B cell (primary cell): ENCODE measurements around the gene NRAS. TPM values are rescaled to one million over a fixed set of nuclear protein-coding genes. Genes with fewer than 3 reads are reported as not detected.
A peak's percentile ranks its signal among the peaks of the same experiment; 100 is the strongest.

Source experiments
- ATAC-seq: fragments of 200-7000 bp; cut with Tn5 transposase; one replicate; pipeline ENCODE4 v1.10.0; 2021; ENCODE audit warnings: low read depth, mild to moderate bottlenecking, moderate number of reproducible peaks, moderate library complexity
- CTCF ChIA-PET: fragments of 350-600 bp; sonication (Branson Sonifier 250); formaldehyde crosslinking; loops from one replicate; lab custom pipeline; 2021; ENCODE audit warnings: antibody characterized with exemption, inconsistent platforms; lab: Charles Lee
- POLR2A ChIA-PET: fragments of 350-600 bp; sonication (Branson Sonifier 250); formaldehyde crosslinking; loops from one replicate; lab custom pipeline; 2021; ENCODE audit warnings: antibody characterized with exemption; lab: Charles Lee
- DNase-seq: peaks from one replicate; pipeline ENCODE4 v3.0.0; 2013
- H2AFZ ChIP-seq: 2 replicates; pipeline ENCODE4 v1.6.1; 2012; ENCODE audit warnings: mild to moderate bottlenecking, low read depth, low read length; ENCODE audit not compliant: insufficient read depth, poor library complexity, severe bottlenecking
- H3K27ac ChIP-seq, 2 donors: 1 replicate in 1 of 2; 2 replicates in 1 of 2; pipeline ENCODE4 v1.5.1; 2012 to 2013; ENCODE audit warnings: low read length in 2 of 2, mild to moderate bottlenecking in 2 of 2, moderate library complexity in 1 of 2
- H3K27me3 ChIP-seq, 4 experiments: fragments of 200-600 bp in 1 of 4; sonication (generic) in 1 of 4; replicated peaks in 1 of 4; 1 replicate in 2 of 4; 2 replicates in 2 of 4; pipeline versions ENCODE4 v1.6.1 to v1.7.0; 2013 to 2016; ENCODE audit warnings: low read length in 3 of 4, mild to moderate bottlenecking in 2 of 4, mixed read lengths in 1 of 4, moderate library complexity in 1 of 4; ENCODE audit not compliant: insufficient read depth in 4 of 4, control insufficient read depth in 3 of 4; ENCODE audit errors: control extremely low read depth in 1 of 4
- H3K36me3 ChIP-seq, 2 experiments: replicated peaks in 1 of 2; 1 replicate in 1 of 2; 2 replicates in 1 of 2; pipeline versions ENCODE4 v1.6.1 to v1.7.1; 2013; ENCODE audit warnings: low read length in 1 of 2; ENCODE audit not compliant: insufficient read depth in 2 of 2, control insufficient read depth in 1 of 2; ENCODE audit errors: control extremely low read depth in 1 of 2, extremely low read depth in 1 of 2
- H3K4me1 ChIP-seq, 2 donors: fragments of 200-600 bp in 1 of 2; sonication (generic) in 1 of 2; 1 replicate in 1 of 2; 2 replicates in 1 of 2; pipeline versions ENCODE4 v1.5.1 to v1.6.1; 2013 to 2017; ENCODE audit warnings: low read length in 2 of 2; ENCODE audit not compliant: control insufficient read depth in 2 of 2, insufficient read depth in 2 of 2
- H3K4me2 ChIP-seq: replicated peaks from 2 replicates; pipeline ENCODE3; 2012; ENCODE audit warnings: mild to moderate bottlenecking, low read depth, low read length; ENCODE audit not compliant: poor library complexity, severe bottlenecking
- H3K4me3 ChIP-seq, 5 experiments: fragments of 200-600 bp in 1 of 5; sonication (generic) in 1 of 5; 1 replicate in 3 of 5; 2 replicates in 2 of 5; pipeline versions ENCODE4 v1.5.1 to v1.7.0; 2011 to 2016; ENCODE audit warnings: low read length in 4 of 5, mild to moderate bottlenecking in 4 of 5, low read depth in 2 of 5, control low read depth in 1 of 5, moderate library complexity in 1 of 5; ENCODE audit not compliant: insufficient read depth in 1 of 5; ENCODE audit errors: control extremely low read depth in 1 of 5, extremely low read depth in 1 of 5
- H3K79me2 ChIP-seq: fragments of 200-600 bp; sonication (generic); one replicate; pipeline ENCODE4 v1.6.0; 2016; ENCODE audit warnings: low read length; ENCODE audit not compliant: control insufficient read depth, insufficient read depth
- H3K9ac ChIP-seq: fragments of 200-600 bp; sonication (generic); 2 replicates; pipeline ENCODE4 v1.6.1; 2017; ENCODE audit warnings: mild to moderate bottlenecking, low read length, moderate library complexity
- H3K9me3 ChIP-seq, 3 donors: one replicate each; pipeline versions ENCODE4 v1.6.1 to v1.7.1; 2013; ENCODE audit warnings: low read length in 2 of 3; ENCODE audit not compliant: control insufficient read depth in 2 of 3, insufficient read depth in 1 of 3; ENCODE audit errors: control extremely low read depth in 1 of 3
- H4K20me1 ChIP-seq: 2 replicates; pipeline ENCODE4 v1.6.0; 2012; ENCODE audit warnings: mild to moderate bottlenecking, low read length; ENCODE audit not compliant: insufficient read depth, control insufficient read depth, poor library complexity, severe bottlenecking
- H3K27ac Mint-ChIP-seq: one replicate; pipeline ENCODE4 v1.8.0; 2021; ENCODE audit warnings: mixed read lengths
- H3K27me3 Mint-ChIP-seq: one replicate; pipeline ENCODE4 v1.8.0; 2021; ENCODE audit warnings: mixed read lengths
- H3K4me1 Mint-ChIP-seq: one replicate; pipeline ENCODE4 v1.8.0; 2021; ENCODE audit warnings: mixed read lengths
- H3K4me3 Mint-ChIP-seq: one replicate; pipeline ENCODE4 v1.8.0; 2021; ENCODE audit warnings: mixed read lengths
- H3K9me3 Mint-ChIP-seq: one replicate; pipeline ENCODE4 v1.8.0; 2022; ENCODE audit warnings: mixed read lengths; ENCODE audit not compliant: insufficient read depth
- CTCF ChIP-seq: fragments of 200-600 bp; IDR thresholded peaks from one replicate; pipeline ENCODE4 v1.8.0; 2022; ENCODE audit warnings: antibody characterized with exemption, mild to moderate bottlenecking
- EZH2 ChIP-seq: IDR thresholded peaks from 2 replicates; pipeline ENCODE4 v1.6.1; 2012; ENCODE audit warnings: borderline replicate concordance, low read depth, mild to moderate bottlenecking, moderate library complexity, low read length; ENCODE audit not compliant: insufficient read depth, poor library complexity, severe bottlenecking
- WGBS: methylation state at CpG from one replicate; pipeline ENCODE4 v1.1.5; 2013; ENCODE audit warnings: missing lambda C conversion rate; ENCODE audit not compliant: insufficient coverage; 5-methylcytosine and 5-hydroxymethylcytosine counted together
- intact Hi-C: fragments of 100-400 bp; cut with micrococcal nuclease; formaldehyde crosslinking; loops from one replicate; pipeline ENCODE4 v1.10.0; 2022
- polyA plus RNA-seq: library from polyadenylated mRNA; depleted of rRNA; stranded (reverse); fragments of >200 nt; gene quantifications from 2 replicates; pipeline ENCODE4 v1.2.3, GENCODE V29; 2012
- total RNA-seq, 2 donors: library from RNA; stranded (reverse); fragments of 120-200 nt in 1 of 2; gene quantifications; 1 replicate in 1 of 2; 2 replicates in 1 of 2; pipeline versions ENCODE4 v1.2.3 to v1.2.4, GENCODE V29; 2013 to 2022

NRAS gene
- total and polyA plus RNA-seq, 2 donors (not counting 1 experiment from before 2014, with no cell fraction given) = 9.8 to 35.0 TPM

DNA sequence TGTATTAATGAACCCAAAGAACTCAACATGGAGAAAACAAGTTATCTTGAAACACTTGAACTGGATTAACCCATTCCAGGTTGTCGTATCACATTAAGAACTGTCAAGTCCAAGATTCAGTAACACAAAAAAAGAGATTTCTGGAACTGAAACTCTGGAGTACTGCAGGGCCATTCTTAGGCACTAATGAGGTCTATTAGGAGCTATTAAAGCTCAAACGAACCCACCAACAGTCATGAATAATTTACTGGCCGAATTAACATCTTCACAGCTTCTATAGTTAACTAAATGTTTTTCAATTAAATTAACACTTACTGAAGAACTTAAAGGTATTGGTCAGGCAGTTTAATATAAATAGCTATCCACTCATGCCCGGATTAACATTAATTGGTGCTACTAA is 36.6 kb upstream of the NRAS start:
- Mint-ChIP-seq H3K4me3 (no peak overlapping the region), H3K27me3 (no peaks in the 10 kb centered on the region), H3K9me3 (no peaks in the 10 kb centered on the region), H3K27ac (no peak overlapping the region), H3K4me1 (peaks cover 90% of the 10 kb centered on the region)
- Histone ChIP-seq H2AFZ (no peak overlapping the region), H3K27ac (no peak overlapping the region), H3K9me3 (no peaks in the 10 kb centered on the region), H3K27me3 (no peaks in the 10 kb centered on the region), H3K9ac (no peak overlapping the region), H3K4me3 (no peak overlapping the region), H4K20me1 (peaks cover 91% of the 10 kb centered on the region), H3K4me1 (peaks cover 59 to 63% of the 10 kb centered on the region in 2 donors), H3K36me3 (peaks cover 5 to 29% of the 10 kb centered on the region in 2 experiments), H3K4me2 (peak overlapping the region; percentile 15), H3K79me2 (peaks cover 98% of the 10 kb centered on the region)
- ATAC-seq = no peak
- 67% methylated on average over 1 of the region's 4 CpGs for WGBS
- intact Hi-C loops = no loop called here
- TF ChIP-seq EZH2 = no peak
- no peak for TF ChIP-seq CTCF
- POLR2A ChIA-PET = no interaction called here
- DNase-seq = no peak
- CTCF ChIA-PET = no interaction called here

- H3K4me3 ChIP-seq = no peak overlapping the region
- CTCF ChIA-PET = interaction anchor here (1.7 kb wide), 1 partner anchor 10 kb away, joined by 3 read pairs; no protein-coding TSS in a partner anchor
- peaks cover 99% of the 10 kb centered on the region for H4K20me1 ChIP-seq
- Mint-ChIP-seq H3K9me3 (no peaks in the 10 kb centered on the region), H3K27ac (no peak overlapping the region), H3K4me1 (peaks cover 80% of the 10 kb centered on the region), H3K4me3 (no peak overlapping the region), H3K27me3 (no peaks in the 10 kb centered on the region)
- peaks cover 100% of the 10 kb centered on the region for H3K79me2 ChIP-seq
- no peaks in the 10 kb centered on the region for H3K27me3 ChIP-seq
- TF ChIP-seq EZH2 (no peak), CTCF (no peak)
- WGBS = 74% methylated on average over 4 of the region's 5 CpGs
- H2AFZ ChIP-seq = no peak overlapping the region
- DNase-seq (no peak), ATAC-seq (no peak)
- no peaks in the 10 kb centered on the region for H3K9me3 ChIP-seq
- no peak overlapping the region for H3K27ac ChIP-seq
- H3K4me2 ChIP-seq = peak overlapping the region; percentile 11
- H3K4me1 ChIP-seq = peaks cover 45 to 49% of the 10 kb centered on the region in 2 donors
- peaks cover 5 to 47% of the 10 kb centered on the region in 2 experiments for H3K36me3 ChIP-seq
- H3K9ac ChIP-seq = no peak overlapping the region
- POLR2A ChIA-PET = interaction anchor here (0.7 kb wide), 1 partner anchor 83 kb away, joined by 4 read pairs; no protein-coding TSS in a partner anchor
- intact Hi-C loops = no loop called here
Measured at GRCh38 chr1:114750780-114751179, 34.2 kb upstream of the NRAS start.
